GM18873 (cell line): ENCODE data around the gene ARHGAP8.

Source experiments
- ATAC-seq: cut with Tn5 transposase; IDR thresholded peaks from one replicate; pipeline ENCODE4 v1.9.1; 2021; ENCODE audit warnings: mild to moderate bottlenecking, moderate library complexity, moderate number of reproducible peaks; ENCODE audit not compliant: unreplicated experiment, low FRiP score

Gene ARHGAP8

GRCh38 chr22:44760476-44760875, 8.1 kb downstream of the ARHGAP8 start:
- no peak for ATAC-seq

- no peak for ATAC-seq
Observed at GRCh38 chr22:44761025-44761424, 8.7 kb downstream of the ARHGAP8 start.

GRCh38 chr22:44764373-44764772, 12.0 kb downstream of the ARHGAP8 start:
- no peak for ATAC-seq

GRCh38 chr22:44764974-44765373, 12.6 kb downstream of the ARHGAP8 start:
- no peak for ATAC-seq

GRCh38 chr22:44765571-44766285, 13.4 kb downstream of the ARHGAP8 start:
- no peak for ATAC-seq

GRCh38 chr22:44773082-44773481, 20.7 kb downstream of the ARHGAP8 start:
- ATAC-seq = no peak

GRCh38 chr22:44775862-44776261, 23.5 kb downstream of the ARHGAP8 start:
- ATAC-seq = no peak

GRCh38 chr22:44776605-44777363, 24.4 kb downstream of the ARHGAP8 start:
- ATAC-seq = no peak

GRCh38 chr22:44777364-44777755, 25.0 kb downstream of the ARHGAP8 start:
- no peak for ATAC-seq

- no peak for ATAC-seq
Observed at GRCh38 chr22:44780876-44781449, 28.6 kb downstream of the ARHGAP8 start.

GRCh38 chr22:44782363-44782963, 30.1 kb downstream of the ARHGAP8 start:
- no peak for ATAC-seq

GRCh38 chr22:44783091-44783490, 30.7 kb downstream of the ARHGAP8 start:
- no peak for ATAC-seq

GRCh38 chr22:44783581-44783980, 31.2 kb downstream of the ARHGAP8 start:
- no peak for ATAC-seq

- ATAC-seq = no peak
Observed at GRCh38 chr22:44786136-44786535, 33.8 kb downstream of the ARHGAP8 start.

GRCh38 chr22:44786610-44787009, 34.2 kb downstream of the ARHGAP8 start:
- ATAC-seq = no peak

GRCh38 chr22:44787832-44788231, 35.5 kb downstream of the ARHGAP8 start:
- no peak for ATAC-seq

GRCh38 chr22:44793106-44793505, 40.7 kb downstream of the ARHGAP8 start:
- no peak for ATAC-seq

- no peak for ATAC-seq
Observed at GRCh38 chr22:44793506-44794172, 41.3 kb downstream of the ARHGAP8 start.

GRCh38 chr22:44795701-44796630, 43.6 kb downstream of the ARHGAP8 start:
- ATAC-seq = no peak
